HFF-Myc (cell line): ENCODE measurements around the gene MLYCD.

Source experiments
- DNase-seq: peaks from one replicate; pipeline ENCODE4 v3.0.0-alpha.2; 2011; ENCODE audit warnings: low read depth; ENCODE audit errors: extremely low read depth
- H3K4me3 ChIP-seq: replicated peaks from 2 replicates; pipeline ENCODE4 v1.5.1; 2011; ENCODE audit warnings: low read depth, mild to moderate bottlenecking, control low read depth, low read length
- TF ChIP-seq, protein P1 (sequence below): IDR thresholded peaks from 2 replicates; pipeline ENCODE4 v1.5.1; 2012; ENCODE audit warnings: mild to moderate bottlenecking, low read depth, low read length, control low read depth; ENCODE audit errors: missing control alignments

Gene MLYCD

DNA sequence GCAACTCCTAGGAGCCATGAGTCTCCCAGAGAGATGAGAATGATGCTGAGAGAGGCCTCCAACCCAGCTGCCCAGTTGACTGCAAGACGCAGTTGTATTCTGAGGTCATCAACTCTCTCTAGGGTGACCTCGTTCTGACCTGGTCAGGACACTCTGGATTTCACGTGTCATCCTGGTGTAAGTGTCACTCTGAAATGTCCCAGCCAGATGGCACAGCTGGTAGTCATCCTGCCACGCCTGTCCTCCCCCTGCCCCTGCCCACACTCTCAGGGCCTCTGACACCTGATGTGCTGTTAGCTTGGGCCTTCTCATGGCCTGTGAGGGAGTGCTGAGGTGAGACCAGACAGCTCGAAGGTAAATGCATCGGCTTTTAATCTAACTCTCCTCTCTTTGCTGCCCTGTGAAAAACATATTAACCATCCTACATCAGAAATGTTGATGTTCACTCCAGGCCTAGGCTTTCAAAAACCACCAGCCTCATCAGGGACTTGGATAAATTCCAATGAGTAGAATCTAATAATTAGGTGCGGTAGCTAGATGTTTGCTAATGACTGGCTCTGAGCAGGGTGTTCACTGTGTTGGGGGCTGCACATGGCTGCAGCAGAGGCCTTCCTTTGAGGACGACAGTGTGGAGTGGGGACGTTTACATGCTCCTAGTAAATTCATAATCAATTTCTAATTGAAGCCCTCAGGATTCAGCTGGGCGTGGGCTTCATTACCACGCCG, 13.8 kb downstream of the MLYCD start:
- TF ChIP-seq, protein P1, sequence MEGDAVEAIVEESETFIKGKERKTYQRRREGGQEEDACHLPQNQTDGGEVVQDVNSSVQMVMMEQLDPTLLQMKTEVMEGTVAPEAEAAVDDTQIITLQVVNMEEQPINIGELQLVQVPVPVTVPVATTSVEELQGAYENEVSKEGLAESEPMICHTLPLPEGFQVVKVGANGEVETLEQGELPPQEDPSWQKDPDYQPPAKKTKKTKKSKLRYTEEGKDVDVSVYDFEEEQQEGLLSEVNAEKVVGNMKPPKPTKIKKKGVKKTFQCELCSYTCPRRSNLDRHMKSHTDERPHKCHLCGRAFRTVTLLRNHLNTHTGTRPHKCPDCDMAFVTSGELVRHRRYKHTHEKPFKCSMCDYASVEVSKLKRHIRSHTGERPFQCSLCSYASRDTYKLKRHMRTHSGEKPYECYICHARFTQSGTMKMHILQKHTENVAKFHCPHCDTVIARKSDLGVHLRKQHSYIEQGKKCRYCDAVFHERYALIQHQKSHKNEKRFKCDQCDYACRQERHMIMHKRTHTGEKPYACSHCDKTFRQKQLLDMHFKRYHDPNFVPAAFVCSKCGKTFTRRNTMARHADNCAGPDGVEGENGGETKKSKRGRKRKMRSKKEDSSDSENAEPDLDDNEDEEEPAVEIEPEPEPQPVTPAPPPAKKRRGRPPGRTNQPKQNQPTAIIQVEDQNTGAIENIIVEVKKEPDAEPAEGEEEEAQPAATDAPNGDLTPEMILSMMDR = no peak
- DNase-seq = no peak
- no peak overlapping the region for H3K4me3 ChIP-seq

DNA sequence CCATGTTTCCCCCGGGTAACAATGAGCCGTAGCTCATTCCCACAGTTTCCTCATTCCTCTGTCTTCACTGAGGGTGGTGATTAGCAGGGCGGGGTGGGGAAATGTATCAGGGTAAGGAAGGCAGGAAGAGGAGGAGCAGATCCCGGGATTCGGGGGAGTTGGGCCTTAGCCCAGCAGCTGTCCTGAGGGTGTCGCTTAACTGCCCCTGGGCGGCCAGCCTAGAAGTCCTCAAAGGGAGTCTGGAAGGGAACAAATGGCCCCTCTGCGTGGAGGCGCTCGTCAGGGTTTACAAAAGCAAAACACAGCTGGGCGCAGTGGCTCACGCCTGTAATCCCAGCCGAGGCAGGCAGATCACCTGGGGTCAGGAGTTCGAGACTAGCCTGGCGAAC, 14.3 kb downstream of the MLYCD start:
- TF ChIP-seq, protein P1 = no peak
- no peak for DNase-seq
- no peak overlapping the region for H3K4me3 ChIP-seq

DNA sequence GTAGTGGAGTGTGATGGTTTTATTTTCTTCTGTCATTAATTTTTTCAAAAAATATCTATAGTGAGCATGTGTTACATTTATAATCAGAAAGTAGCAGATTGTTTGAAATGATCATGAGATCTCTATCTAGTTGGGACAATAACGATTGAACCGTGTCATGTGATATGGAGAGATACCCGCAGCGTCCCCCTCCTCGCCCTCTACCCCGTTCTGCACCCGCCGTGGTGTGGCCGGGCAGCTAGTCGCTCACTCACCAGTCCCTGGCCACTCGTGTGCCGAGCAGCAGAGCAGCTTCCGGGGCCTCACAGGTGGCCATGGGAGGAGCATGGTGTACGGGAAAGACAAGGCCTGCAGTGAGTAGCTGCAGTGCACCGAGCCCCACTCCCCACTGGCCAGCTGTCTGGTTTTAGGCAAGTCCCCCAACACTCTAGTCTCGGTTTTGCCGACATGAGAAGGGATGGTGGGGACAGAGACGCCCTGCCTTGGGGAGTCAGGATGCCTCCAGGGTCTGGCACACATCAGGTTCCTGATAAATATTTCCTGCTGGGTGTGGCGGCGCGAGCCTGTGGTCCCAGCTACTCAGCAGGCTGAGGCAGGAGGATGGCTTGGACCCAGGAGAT, 15.3 kb downstream of the MLYCD start:
- TF ChIP-seq, protein P1 = no peak
- no peak for DNase-seq
- no peak overlapping the region for H3K4me3 ChIP-seq

DNA sequence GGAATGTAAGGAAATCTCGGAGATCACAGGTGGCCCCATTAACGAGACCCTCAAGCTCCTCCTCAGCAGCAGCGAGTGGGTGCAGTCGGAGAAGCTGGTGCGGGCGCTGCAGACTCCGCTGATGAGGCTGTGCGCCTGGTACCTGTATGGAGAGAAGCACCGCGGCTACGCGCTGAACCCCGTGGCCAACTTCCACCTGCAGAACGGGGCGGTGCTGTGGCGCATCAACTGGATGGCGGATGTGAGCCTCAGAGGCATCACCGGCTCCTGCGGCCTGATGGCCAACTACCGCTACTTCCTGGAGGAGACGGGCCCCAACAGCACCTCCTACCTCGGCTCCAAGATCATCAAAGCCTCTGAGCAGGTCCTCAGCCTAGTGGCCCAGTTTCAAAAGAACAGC, 16.2 kb downstream of the MLYCD start:
- no peak for DNase-seq
- H3K4me3 ChIP-seq = no peak overlapping the region
- TF ChIP-seq, protein P1 = no peak

DNA sequence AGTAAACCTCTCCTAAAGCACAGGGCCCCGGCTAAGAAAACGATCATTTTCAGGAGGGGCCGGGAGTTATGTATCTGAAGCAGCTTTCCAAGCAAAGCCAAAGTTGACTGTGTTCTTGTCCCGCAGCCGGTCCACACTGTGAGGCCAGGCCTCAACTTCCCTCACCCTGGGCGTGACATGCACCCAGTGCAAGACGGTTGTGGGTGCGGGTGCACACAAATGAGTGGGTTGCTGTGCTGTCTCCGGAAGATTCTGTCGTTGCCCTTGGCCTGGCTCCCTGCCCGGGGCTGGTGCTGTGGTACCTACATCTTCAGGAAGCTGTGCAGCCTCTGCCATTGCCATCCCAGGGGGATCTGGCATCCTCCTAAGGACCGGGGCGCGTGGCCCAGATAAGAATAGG, 16.6 kb downstream of the MLYCD start:
- DNase-seq = no peak
- H3K4me3 ChIP-seq = no peak overlapping the region
- TF ChIP-seq, protein P1 = no peak

DNA sequence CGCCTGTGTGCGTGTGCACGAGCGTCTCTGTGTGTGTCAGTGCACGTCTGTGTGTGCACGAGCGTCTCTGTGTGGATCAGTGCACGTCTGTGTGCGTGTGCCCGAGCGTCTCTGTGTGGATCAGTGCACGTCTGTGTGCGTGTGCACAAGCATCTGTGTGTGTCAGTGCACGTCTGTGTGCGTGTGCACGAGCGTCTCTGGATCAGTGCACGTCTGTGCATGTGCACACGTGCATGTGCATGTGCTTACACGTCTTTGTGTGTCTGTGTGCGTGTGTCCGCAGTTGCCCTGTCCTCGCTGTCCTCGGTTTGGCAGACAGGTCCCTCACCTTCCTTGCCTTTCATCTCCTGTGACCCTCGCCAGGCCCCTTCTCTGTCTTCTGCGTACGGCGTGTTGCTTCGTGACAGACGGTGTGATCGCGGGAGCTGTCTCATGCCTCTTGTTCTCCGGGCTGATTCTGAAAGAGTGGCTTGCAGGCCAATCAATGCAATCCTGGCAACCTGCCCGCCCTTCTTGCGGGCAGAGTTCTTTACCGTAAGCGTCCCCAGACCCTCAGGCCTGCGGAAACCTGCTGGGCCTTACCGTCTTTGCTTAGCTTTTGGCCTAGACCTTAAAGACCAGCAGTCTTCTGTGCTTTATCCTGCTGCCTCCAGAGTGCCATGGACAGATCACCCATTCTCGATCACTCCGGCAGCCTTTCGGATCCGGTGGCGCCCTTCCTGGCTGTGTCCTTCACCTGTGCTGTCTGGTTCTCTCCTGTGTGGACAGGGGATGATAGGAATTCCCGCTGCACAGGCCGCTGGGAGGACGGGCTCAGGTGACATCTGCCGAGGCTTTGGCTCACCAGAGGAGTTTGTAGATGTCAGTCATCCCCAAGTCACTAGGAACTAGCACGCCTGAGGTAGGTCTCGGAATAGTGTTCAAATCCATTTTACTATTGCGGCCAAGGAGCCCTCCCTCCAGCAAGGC, 18.5 kb downstream of the MLYCD start:
- DNase-seq = no peak
- no peak overlapping the region for H3K4me3 ChIP-seq
- TF ChIP-seq, protein P1 = no peak
